ENCODE measurements around the gene SELENOF. TPM values are rescaled to one million over a fixed set of nuclear protein-coding genes. Genes with fewer than 3 reads are reported as not detected.

The SELENOF gene
- total and polyA plus RNA-seq, 2 of the 4 experiments (the other 2 are of a cell fraction), result 60.0 to 153 TPM

Other genes starting within 250 kb of the SELENOF start
- gene SH3GLB1, start 209.6 kb downstream of the SELENOF start, total RNA-seq (2012; rRNA removed), result 22.2 and 30.3 TPM in 2 replicates
- gene SH3GLB1, start 209.6 kb downstream of the SELENOF start, polyA plus RNA-seq (2012; rRNA removed), result 25.1 and 36.5 TPM in 2 replicates
- 13.1 and 20.6 TPM in 2 replicates for gene HS2ST1, start 509 bp upstream of the SELENOF start, total RNA-seq (2012; rRNA removed)
- gene HS2ST1, start 509 bp upstream of the SELENOF start, polyA plus RNA-seq (2012; rRNA removed), result 6.4 and 7.8 TPM in 2 replicates

Data from IMR-90 (cell line).